ENCODE data around the gene CDH23.

DNA sequence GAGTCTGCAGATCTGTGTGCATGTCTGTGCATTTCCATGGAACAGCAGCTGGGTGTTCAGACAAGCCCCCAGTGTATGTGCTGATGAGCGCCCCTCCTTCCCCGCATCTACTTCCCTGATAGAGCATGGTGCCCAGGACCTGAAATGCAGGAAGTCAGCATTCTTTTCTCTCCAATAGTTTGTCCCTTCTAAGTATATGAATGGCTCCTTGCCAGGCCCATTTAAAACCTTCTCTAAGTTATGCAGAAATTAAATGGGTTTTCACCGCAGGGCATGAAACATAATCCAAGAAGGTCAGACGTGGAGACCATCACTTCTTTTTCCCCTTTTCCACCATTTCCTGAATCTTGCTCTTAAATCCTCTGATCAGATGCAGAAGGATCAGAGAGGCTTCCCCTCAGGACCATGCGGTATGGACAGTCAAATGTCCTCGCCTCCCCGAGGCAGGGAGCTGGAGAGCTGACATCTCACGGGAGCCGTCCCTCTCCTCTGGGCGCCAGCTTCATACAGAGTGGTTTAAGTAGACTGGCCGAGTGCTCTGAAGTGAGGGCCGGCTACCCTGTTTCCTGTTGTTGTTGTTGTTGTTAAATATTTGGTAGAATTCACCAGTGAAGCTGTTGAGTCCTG is 167.6 kb downstream of the CDH23 start:
- TF ChIP-seq, protein P1, sequence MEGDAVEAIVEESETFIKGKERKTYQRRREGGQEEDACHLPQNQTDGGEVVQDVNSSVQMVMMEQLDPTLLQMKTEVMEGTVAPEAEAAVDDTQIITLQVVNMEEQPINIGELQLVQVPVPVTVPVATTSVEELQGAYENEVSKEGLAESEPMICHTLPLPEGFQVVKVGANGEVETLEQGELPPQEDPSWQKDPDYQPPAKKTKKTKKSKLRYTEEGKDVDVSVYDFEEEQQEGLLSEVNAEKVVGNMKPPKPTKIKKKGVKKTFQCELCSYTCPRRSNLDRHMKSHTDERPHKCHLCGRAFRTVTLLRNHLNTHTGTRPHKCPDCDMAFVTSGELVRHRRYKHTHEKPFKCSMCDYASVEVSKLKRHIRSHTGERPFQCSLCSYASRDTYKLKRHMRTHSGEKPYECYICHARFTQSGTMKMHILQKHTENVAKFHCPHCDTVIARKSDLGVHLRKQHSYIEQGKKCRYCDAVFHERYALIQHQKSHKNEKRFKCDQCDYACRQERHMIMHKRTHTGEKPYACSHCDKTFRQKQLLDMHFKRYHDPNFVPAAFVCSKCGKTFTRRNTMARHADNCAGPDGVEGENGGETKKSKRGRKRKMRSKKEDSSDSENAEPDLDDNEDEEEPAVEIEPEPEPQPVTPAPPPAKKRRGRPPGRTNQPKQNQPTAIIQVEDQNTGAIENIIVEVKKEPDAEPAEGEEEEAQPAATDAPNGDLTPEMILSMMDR (IDR thresholded peaks at IDR 0.05) = no peak
- TF ChIP-seq POLR2A (IDR thresholded peaks at IDR 0.05) (no peak), EP300 (IDR thresholded peaks at IDR 0.05) (no peak)
